Stomach (tissue), 4 donors: ENCODE results near the gene DDX46.

ENCODE experiments used
- CTCF ChIP-seq, 7 experiments: fragments of 450-650 bp in 4 of 7; fragments of 200-600 bp in 3 of 7; sonication (generic) in 3 of 7; IDR thresholded peaks; one replicate each; pipeline ENCODE4 v1.5.1; 2016 to 2019; ENCODE audit warnings: antibody characterized with exemption in 7 of 7, control low read depth in 2 of 7, mild to moderate bottlenecking in 1 of 7
- EP300 ChIP-seq: sonication (generic); formaldehyde crosslinking; IDR thresholded peaks from one replicate; pipeline ENCODE4 v1.6.1; 2017; ENCODE audit warnings: antibody characterized with exemption
- POLR2A ChIP-seq, 4 donors: fragments of 450-650 bp; IDR thresholded peaks; one replicate each; pipeline ENCODE4 v1.6.1; 2016; ENCODE audit warnings: antibody characterized with exemption in 4 of 4, control low read depth in 2 of 4, mild to moderate bottlenecking in 1 of 4, moderate library complexity in 1 of 4
- POLR2AphosphoS5 ChIP-seq, 3 donors: sonication (generic); formaldehyde crosslinking; IDR thresholded peaks; one replicate each; pipeline ENCODE4 v1.6.1; 2016; ENCODE audit warnings: antibody characterized with exemption in 3 of 3

GRCh38 chr5:134818776-134819175, 60.2 kb downstream of the DDX46 start:
- TF ChIP-seq CTCF (IDR thresholded peaks at IDR 0.05): no peak
- TF ChIP-seq POLR2A (IDR thresholded peaks at IDR 0.05): no peak
- no peak for TF ChIP-seq EP300
- no peak for TF ChIP-seq POLR2AphosphoS5 (IDR thresholded peaks at IDR 0.05)
